ENCODE results near the gene NUBP1. TPM values are rescaled to one million over a fixed set of nuclear protein-coding genes. Genes with fewer than 3 reads are reported as not detected.

The NUBP1 gene
- total and polyA plus RNA-seq, 4 experiments from 2014 or later = 23.5 to 36.2 (median 31.3) TPM

DNA sequence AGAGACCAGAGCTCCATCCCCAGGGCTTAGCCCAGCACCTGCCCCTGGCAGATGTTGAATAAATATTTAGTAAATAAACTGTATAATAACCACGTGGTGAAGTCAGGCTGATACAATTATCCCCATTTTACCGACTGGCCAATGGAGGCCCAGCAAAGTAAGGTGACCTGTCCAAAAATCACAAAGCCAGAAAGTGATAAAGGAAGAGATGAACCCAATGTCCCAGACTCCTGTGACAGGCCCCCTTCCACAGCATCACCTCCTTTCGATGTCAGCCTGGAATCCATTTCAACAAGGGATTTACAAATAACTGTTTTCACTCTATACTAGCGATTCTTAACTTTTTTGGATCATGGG, 69.4 kb downstream of the NUBP1 start:
- Histone ChIP-seq H3K27ac (ENCODE audit: low read depth, low read length) (no peak overlapping the region), H3K4me1 (ENCODE audit: insufficient read depth, low read length) (peaks cover 6% of the 10 kb centered on the region), H3K9me3 (ENCODE audit: control insufficient read depth in 1 of 2, low read length in 2 of 2) (no peaks in the 10 kb centered on the region), H3K4me3 (ENCODE audit: low read length in 2 of 2) (no peak overlapping the region), H3K27me3 (ENCODE audit: insufficient read depth, low read length) (no peaks in the 10 kb centered on the region), H3K36me3 (ENCODE audit: insufficient read depth, low read length) (no peaks in the 10 kb centered on the region)
- Mint-ChIP-seq H3K27ac (no peak overlapping the region), H3K4me3 (no peak overlapping the region), H3K4me1 (peaks cover 0 to 9% (median 1%) of the 10 kb centered on the region in 4 donors), H3K36me3 (no peaks in the 10 kb centered on the region), H3K27me3 (peaks cover 3 to 5% of the 10 kb centered on the region in 2 donors), H3K9me3 (no peaks in the 10 kb centered on the region)
- intact Hi-C loops (cut with micrococcal nuclease) = no loop called here
- POLR2A ChIA-PET (ENCODE audit: partially characterized antibody) = no interaction called here
- DNase-seq = no peak
- CTCF ChIA-PET (ENCODE audit: partially characterized antibody) = no interaction called here

GRCh38 chr16:10817514-10817913, 73.9 kb downstream of the NUBP1 start:
- H3K36me3 ChIP-seq (ENCODE audit: insufficient read depth, low read length) = no peaks in the 10 kb centered on the region
- no peak overlapping the region for H3K4me3 Mint-ChIP-seq
- CTCF ChIA-PET (ENCODE audit: partially characterized antibody) = interaction anchor here (0.6 kb wide), 1 partner anchor 429 kb away, joined by 4 read pairs; no protein-coding TSS in a partner anchor
- no peaks in the 10 kb centered on the region for H3K9me3 Mint-ChIP-seq
- H3K27me3 Mint-ChIP-seq = peaks cover 3 to 5% of the 10 kb centered on the region in 2 donors
- no peak overlapping the region for H3K4me3 ChIP-seq (ENCODE audit: low read length in 2 of 2)
- peaks cover 0 to 1% (median 0%) of the 10 kb centered on the region in 4 donors for H3K4me1 Mint-ChIP-seq
- H3K4me1 ChIP-seq (ENCODE audit: insufficient read depth, low read length) = peaks cover 1% of the 10 kb centered on the region
- no peak overlapping the region for H3K27ac ChIP-seq (ENCODE audit: low read depth, low read length)
- intact Hi-C loops (cut with micrococcal nuclease) = no loop called here
- no peak overlapping the region for H3K27ac Mint-ChIP-seq
- H3K36me3 Mint-ChIP-seq = no peaks in the 10 kb centered on the region
- no peak for DNase-seq
- H3K9me3 ChIP-seq (ENCODE audit: control insufficient read depth in 1 of 2, low read length in 2 of 2) = no peaks in the 10 kb centered on the region
- POLR2A ChIA-PET (ENCODE audit: partially characterized antibody) = no interaction called here
- H3K27me3 ChIP-seq (ENCODE audit: insufficient read depth, low read length) = no peaks in the 10 kb centered on the region

DNA sequence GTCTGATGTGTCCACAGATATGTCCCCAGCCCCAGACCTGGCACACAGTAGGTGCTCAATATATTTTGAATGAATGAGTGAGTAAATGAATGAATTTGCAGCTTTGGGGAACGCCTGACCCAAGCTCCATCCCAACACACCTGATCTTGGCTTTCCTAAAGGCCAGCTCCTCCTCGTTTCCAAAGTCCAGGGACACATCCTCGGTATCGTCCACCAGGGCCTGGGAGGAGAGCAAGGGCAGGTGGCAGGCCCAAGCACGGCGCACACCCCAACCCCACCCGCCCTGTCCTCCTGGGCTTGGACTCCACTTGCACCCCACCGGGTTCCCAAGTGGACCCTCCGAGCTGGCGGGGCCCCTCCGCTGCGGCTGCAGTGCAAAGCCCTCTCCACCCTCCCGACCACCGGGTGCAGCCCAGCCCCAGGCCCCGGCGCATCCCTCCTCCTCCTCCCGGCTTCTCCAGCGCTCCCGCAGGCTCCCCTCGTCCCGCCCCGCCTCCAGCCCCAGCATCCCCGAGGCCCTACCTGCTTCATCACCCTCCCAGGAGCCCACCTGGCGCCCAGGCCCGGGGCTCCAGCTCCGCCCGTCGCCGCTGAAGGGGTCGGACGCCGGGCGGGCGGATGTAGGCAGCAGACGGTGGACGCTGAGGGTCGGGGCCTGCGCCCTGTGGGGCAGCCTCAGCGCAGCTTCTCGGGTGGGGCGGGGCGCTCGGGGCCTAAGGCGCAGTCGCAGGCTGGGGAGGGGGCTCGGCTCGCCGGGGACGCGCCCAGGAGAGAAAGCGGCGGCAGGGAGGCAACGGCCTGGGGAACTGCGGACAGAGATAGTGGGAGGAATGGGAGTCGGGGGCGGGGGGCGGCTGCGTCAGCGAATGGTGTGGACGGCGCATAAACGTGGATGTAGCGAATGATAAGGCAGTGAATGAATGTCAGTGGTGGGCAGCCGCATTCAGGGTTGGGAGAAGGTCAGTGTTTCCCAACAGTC, 74.6 kb downstream of the NUBP1 start, which contains the start of gene TVP23A:
TVP23A (minus strand) TSS at position 832 of the 979 bp plus-strand sequence; CDS start at position 531, 301 bp downstream.
- ChIA-PET CTCF (ENCODE audit: partially characterized antibody) (no interaction called here), POLR2A (ENCODE audit: partially characterized antibody) (no interaction called here)
- H3K27me3 ChIP-seq (ENCODE audit: insufficient read depth, low read length) = no peaks in the 10 kb centered on the region
- H3K9me3 ChIP-seq (ENCODE audit: control insufficient read depth in 1 of 2, low read length in 2 of 2) = no peaks in the 10 kb centered on the region
- Mint-ChIP-seq H3K9me3 (no peaks in the 10 kb centered on the region), H3K27ac (no peak within 1 kb of the TSS), H3K4me1 (no peaks in the 10 kb centered on the region), H3K27me3 (peaks cover 3 to 5% of the 10 kb centered on the region in 2 donors), H3K36me3 (no peaks in the 10 kb centered on the region), H3K4me3 (no peak within 1 kb of the TSS)
- H3K4me3 ChIP-seq (ENCODE audit: low read length in 2 of 2) = no peak within 1 kb of the TSS
- intact Hi-C loops (cut with micrococcal nuclease) = no loop called here
- H3K36me3 ChIP-seq (ENCODE audit: insufficient read depth, low read length) = no peaks in the 10 kb centered on the region
- no peaks in the 10 kb centered on the region for H3K4me1 ChIP-seq (ENCODE audit: insufficient read depth, low read length)
- no peak within 1 kb of the TSS for H3K27ac ChIP-seq (ENCODE audit: low read depth, low read length)
- DNase-seq = no peak

Other genes starting within 250 kb of the NUBP1 start
- not detected for gene EMP2, start 163.2 kb upstream of the NUBP1 start, total RNA-seq
- not detected for gene EMP2, start 163.2 kb upstream of the NUBP1 start, polyA plus RNA-seq
- not detected for gene TEKT5, start 48.9 kb upstream of the NUBP1 start, total RNA-seq
- not detected for gene TEKT5, start 48.9 kb upstream of the NUBP1 start, polyA plus RNA-seq
- not detected for gene TVP23A, start 75.0 kb downstream of the NUBP1 start, total RNA-seq
- gene TVP23A, start 75.0 kb downstream of the NUBP1 start, polyA plus RNA-seq = under 1 TPM in 1 of 2 donors, not detected in 1; 0.18 TPM
- 1 to 10 TPM; 1.5 to 1.6 TPM for gene CIITA, start 133.4 kb downstream of the NUBP1 start, total RNA-seq
- gene CIITA, start 133.4 kb downstream of the NUBP1 start, polyA plus RNA-seq = 1 to 10 TPM in 1 of 2 donors, under 1 TPM in 1; 0.08 to 1.6 TPM
- gene DEXI, start 198.6 kb downstream of the NUBP1 start, total RNA-seq = 10 to 100 TPM; 37.9 to 41.2 TPM
- gene DEXI, start 198.6 kb downstream of the NUBP1 start, polyA plus RNA-seq = 10 to 100 TPM; 60.2 to 66.3 TPM
- gene CLEC16A, start 200.7 kb downstream of the NUBP1 start, total RNA-seq = 10 to 100 TPM; 24.8 to 28.4 TPM
- 10 to 100 TPM in 1 of 2 donors, 1 to 10 TPM in 1; 5.2 to 24.1 TPM for gene CLEC16A, start 200.7 kb downstream of the NUBP1 start, polyA plus RNA-seq